Skeletal muscle tissue (tissue), 4 donors: ENCODE data around the gene SPTBN5. TPM values are rescaled to one million over a fixed set of nuclear protein-coding genes. Genes with fewer than 3 reads are reported as not detected.

Experiments
- H3K27ac ChIP-seq: one replicate; pipeline ENCODE4 v1.7.0; 2013; ENCODE audit warnings: mild to moderate bottlenecking, low read depth, low read length, inconsistent platforms
- H3K27me3 ChIP-seq, 3 donors: one replicate each; pipeline ENCODE4 v1.7.0; 2013; ENCODE audit warnings: low read length in 3 of 3; ENCODE audit not compliant: control insufficient read depth in 3 of 3, insufficient read depth in 3 of 3
- H3K36me3 ChIP-seq, 3 donors: one replicate each; pipeline ENCODE4 v1.7.0; 2013; ENCODE audit warnings: low read length in 3 of 3; ENCODE audit not compliant: control insufficient read depth in 3 of 3, insufficient read depth in 3 of 3
- H3K4me1 ChIP-seq, 3 donors: one replicate each; pipeline ENCODE4 v1.7.0; 2013; ENCODE audit warnings: low read length in 3 of 3, mild to moderate bottlenecking in 3 of 3; ENCODE audit not compliant: control insufficient read depth in 3 of 3, insufficient read depth in 3 of 3
- H3K4me3 ChIP-seq, 3 donors: one replicate each; pipeline ENCODE4 v1.7.0; 2013; ENCODE audit warnings: low read length in 3 of 3
- H3K9ac ChIP-seq, 3 donors: one replicate each; pipeline ENCODE4 v1.7.0; 2013; ENCODE audit warnings: low read length in 3 of 3, mild to moderate bottlenecking in 3 of 3, moderate library complexity in 2 of 3, low read depth in 1 of 3
- H3K9me3 ChIP-seq, 3 donors: one replicate each; pipeline ENCODE4 v1.7.0; 2013; ENCODE audit warnings: low read length in 3 of 3; ENCODE audit not compliant: control insufficient read depth in 3 of 3
- total RNA-seq: library from RNA; depleted of rRNA; stranded (reverse); fragments of >200 nt; gene quantifications from one replicate; pipeline ENCODE4 v1.2.3, GENCODE V29; 2014
- donor health status: Osteomylitis.

SPTBN5 gene
- total RNA-seq, 1 donor from 2014 or later: 1.0 TPM

- Histone ChIP-seq H3K36me3 (no peaks in the 10 kb centered on the region), H3K9ac (no peak overlapping the region), H3K9me3 (no peaks in the 10 kb centered on the region), H3K4me1 (peaks cover 6 to 19% (median 13%) of the 10 kb centered on the region in 3 donors), H3K27me3 (no peaks in the 10 kb centered on the region), H3K27ac (no peak overlapping the region), H3K4me3 (no peak overlapping the region)
Measured at GRCh38 chr15:41887161-41887560, 6.7 kb downstream of the SPTBN5 start.

GRCh38 chr15:41886741-41887140, 7.1 kb downstream of the SPTBN5 start:
- no peak overlapping the region for H3K27ac ChIP-seq
- H3K9me3 ChIP-seq: no peaks in the 10 kb centered on the region
- no peaks in the 10 kb centered on the region for H3K27me3 ChIP-seq
- no peaks in the 10 kb centered on the region for H3K36me3 ChIP-seq
- H3K4me1 ChIP-seq: peaks cover 3 to 17% (median 9%) of the 10 kb centered on the region in 3 donors
- no peak overlapping the region for H3K9ac ChIP-seq
- no peak overlapping the region for H3K4me3 ChIP-seq

- H3K27me3 ChIP-seq: no peaks in the 10 kb centered on the region
- no peaks in the 10 kb centered on the region for H3K9me3 ChIP-seq
- no peak overlapping the region for H3K4me3 ChIP-seq
- H3K27ac ChIP-seq: no peak overlapping the region
- peaks cover 9 to 17% (median 15%) of the 10 kb centered on the region in 3 donors for H3K4me1 ChIP-seq
- no peaks in the 10 kb centered on the region for H3K36me3 ChIP-seq
- H3K9ac ChIP-seq: no peak overlapping the region
Measured at GRCh38 chr15:41885841-41886240, 8.0 kb downstream of the SPTBN5 start.

GRCh38 chr15:41885321-41885720, 8.5 kb downstream of the SPTBN5 start:
- Histone ChIP-seq H3K9me3 (no peaks in the 10 kb centered on the region), H3K27me3 (no peaks in the 10 kb centered on the region), H3K36me3 (no peaks in the 10 kb centered on the region), H3K4me1 (peaks cover 9 to 17% (median 15%) of the 10 kb centered on the region in 3 donors), H3K4me3 (no peak overlapping the region), H3K9ac (no peak overlapping the region), H3K27ac (no peak overlapping the region)

GRCh38 chr15:41884458-41884857, 9.4 kb downstream of the SPTBN5 start:
- H3K4me3 ChIP-seq: no peak overlapping the region
- H3K27me3 ChIP-seq: no peaks in the 10 kb centered on the region
- H3K27ac ChIP-seq: no peak overlapping the region
- peaks cover 9 to 17% (median 15%) of the 10 kb centered on the region in 3 donors for H3K4me1 ChIP-seq
- H3K36me3 ChIP-seq: no peaks in the 10 kb centered on the region
- no peak overlapping the region for H3K9ac ChIP-seq
- no peaks in the 10 kb centered on the region for H3K9me3 ChIP-seq

GRCh38 chr15:41883484-41883825, 10.4 kb downstream of the SPTBN5 start:
- H3K4me3 ChIP-seq: no peak overlapping the region
- no peak overlapping the region for H3K27ac ChIP-seq
- no peaks in the 10 kb centered on the region for H3K36me3 ChIP-seq
- no peaks in the 10 kb centered on the region for H3K9me3 ChIP-seq
- H3K27me3 ChIP-seq: no peaks in the 10 kb centered on the region
- H3K9ac ChIP-seq: peak overlapping the region in 1 of 3 donors; percentile 20
- peaks cover 11 to 19% (median 16%) of the 10 kb centered on the region in 3 donors for H3K4me1 ChIP-seq

- Histone ChIP-seq H3K27ac (no peak overlapping the region), H3K9ac (peak overlapping the region in 2 of 3 donors; percentile 33 to 57), H3K27me3 (no peaks in the 10 kb centered on the region), H3K9me3 (no peaks in the 10 kb centered on the region), H3K4me3 (peak overlapping the region in 1 of 3 donors; percentile 16), H3K36me3 (no peaks in the 10 kb centered on the region), H3K4me1 (peaks cover 16 to 25% (median 21%) of the 10 kb centered on the region in 3 donors)
Measured at GRCh38 chr15:41882689-41883483, 11.0 kb downstream of the SPTBN5 start.

GRCh38 chr15:41881920-41882688, 11.7 kb downstream of the SPTBN5 start:
- no peak overlapping the region for H3K27ac ChIP-seq

GRCh38 chr15:41881550-41881919, 12.3 kb downstream of the SPTBN5 start:
- H3K9ac ChIP-seq: peak overlapping the region in 1 of 3 donors; percentile 40
- H3K27ac ChIP-seq: no peak overlapping the region
- H3K36me3 ChIP-seq: no peaks in the 10 kb centered on the region
- H3K4me3 ChIP-seq: peak overlapping the region in 2 of 3 donors; percentile 12 to 29
- H3K9me3 ChIP-seq: no peaks in the 10 kb centered on the region
- H3K4me1 ChIP-seq: peaks cover 19 to 30% (median 22%) of the 10 kb centered on the region in 3 donors
- no peaks in the 10 kb centered on the region for H3K27me3 ChIP-seq

More at GRCh38 chr15:41881920-41882688, 11.7 kb downstream of the SPTBN5 start:
- Histone ChIP-seq H3K36me3 (no peaks in the 10 kb centered on the region), H3K4me3 (peak overlapping the region in 2 of 3 donors; percentile 12 to 29), H3K27me3 (no peaks in the 10 kb centered on the region), H3K9me3 (no peaks in the 10 kb centered on the region), H3K9ac (peak overlapping the region in 2 of 3 donors; percentile 33 to 57), H3K4me1 (peaks cover 19 to 30% (median 22%) of the 10 kb centered on the region in 3 donors)

GRCh38 chr15:41881086-41881485, 12.8 kb downstream of the SPTBN5 start:
- H3K4me1 ChIP-seq: peaks cover 19 to 30% (median 22%) of the 10 kb centered on the region in 3 donors
- no peak overlapping the region for H3K4me3 ChIP-seq
- H3K27me3 ChIP-seq: no peaks in the 10 kb centered on the region
- H3K27ac ChIP-seq: no peak overlapping the region
- no peaks in the 10 kb centered on the region for H3K36me3 ChIP-seq
- no peak overlapping the region for H3K9ac ChIP-seq
- H3K9me3 ChIP-seq: no peaks in the 10 kb centered on the region
